Progenitor cell of endocrine pancreas (in vitro differentiated cells): ENCODE results near the gene ANGPTL2. TPM values are rescaled to one million over a fixed set of nuclear protein-coding genes. Genes with fewer than 3 reads are reported as not detected.

Source experiments
- DNase-seq: peaks from one replicate; pipeline ENCODE4 v3.0.0; 2021; ENCODE audit warnings: low spot score; ENCODE audit not compliant: unreplicated experiment
- H3K27ac Mint-ChIP-seq: 2 replicates; pipeline ENCODE4 v1.8.0; 2021; ENCODE audit warnings: mild to moderate bottlenecking, moderate library complexity, mixed read lengths
- H3K27me3 Mint-ChIP-seq: 2 replicates; pipeline ENCODE4 v1.8.0; 2021; ENCODE audit warnings: mixed read lengths
- H3K36me3 Mint-ChIP-seq: 2 replicates; pipeline ENCODE4 v1.8.0; 2022; ENCODE audit warnings: mixed read lengths; ENCODE audit not compliant: insufficient read depth
- H3K4me1 Mint-ChIP-seq: 2 replicates; pipeline ENCODE4 v1.8.0; 2021; ENCODE audit warnings: low read depth, mixed read lengths
- H3K4me3 Mint-ChIP-seq: 2 replicates; pipeline ENCODE4 v1.8.0; 2021; ENCODE audit warnings: low read depth, mild to moderate bottlenecking, moderate library complexity, mixed read lengths
- H3K9me3 Mint-ChIP-seq: 2 replicates; pipeline ENCODE4 v1.8.0; 2021; ENCODE audit warnings: low read depth, mixed read lengths
- CTCF ChIP-seq: fragments of 200-600 bp; sonication (generic); IDR thresholded peaks from one replicate; pipeline ENCODE4 v1.5.0; 2021; ENCODE audit warnings: antibody characterized with exemption, mild to moderate bottlenecking; ENCODE audit not compliant: unreplicated experiment
- total RNA-seq: library from RNA; stranded (reverse); gene quantifications from 2 replicates; pipeline ENCODE4 v1.2.1, GENCODE V29; 2021

Gene ANGPTL2
- total RNA-seq, 1 donor from 2014 or later, result 4.7 TPM

- Mint-ChIP-seq H3K27me3 (no peaks in the 10 kb centered on the region), H3K9me3 (no peaks in the 10 kb centered on the region), H3K4me1 (no peaks in the 10 kb centered on the region), H3K4me3 (no peak overlapping the region), H3K36me3 (peaks cover 2% of the 10 kb centered on the region), H3K27ac (no peak overlapping the region)
- no peak for TF ChIP-seq CTCF
- DNase-seq, result no peak
Measured at GRCh38 chr9:127059765-127060361, 62.6 kb downstream of the ANGPTL2 start.

- H3K4me3 Mint-ChIP-seq, result no peak overlapping the region
- peaks cover 2% of the 10 kb centered on the region for H3K36me3 Mint-ChIP-seq
- no peak for DNase-seq
- no peaks in the 10 kb centered on the region for H3K9me3 Mint-ChIP-seq
- no peak overlapping the region for H3K27ac Mint-ChIP-seq
- H3K4me1 Mint-ChIP-seq, result no peaks in the 10 kb centered on the region
- H3K27me3 Mint-ChIP-seq, result no peaks in the 10 kb centered on the region
- TF ChIP-seq CTCF, result no peak
Measured at GRCh38 chr9:127059030-127059429, 63.4 kb downstream of the ANGPTL2 start.

- peaks cover 2% of the 10 kb centered on the region for H3K36me3 Mint-ChIP-seq
- DNase-seq, result no peak
Measured at GRCh38 chr9:127058645-127059021, 63.8 kb downstream of the ANGPTL2 start.

GRCh38 chr9:127058011-127058644 lies 64.3 kb downstream of the ANGPTL2 start:
- DNase-seq, result no peak
- Mint-ChIP-seq H3K4me1 (no peaks in the 10 kb centered on the region), H3K4me3 (no peak overlapping the region), H3K27me3 (no peaks in the 10 kb centered on the region), H3K36me3 (peaks cover 2% of the 10 kb centered on the region), H3K27ac (no peak overlapping the region), H3K9me3 (no peaks in the 10 kb centered on the region)
- TF ChIP-seq CTCF, result no peak

More at GRCh38 chr9:127058645-127059021, 63.8 kb downstream of the ANGPTL2 start:
- H3K27ac Mint-ChIP-seq, result no peak overlapping the region
- H3K27me3 Mint-ChIP-seq, result no peaks in the 10 kb centered on the region
- H3K4me1 Mint-ChIP-seq, result no peaks in the 10 kb centered on the region
- TF ChIP-seq CTCF, result no peak
- no peaks in the 10 kb centered on the region for H3K9me3 Mint-ChIP-seq
- H3K4me3 Mint-ChIP-seq, result no peak overlapping the region

- Mint-ChIP-seq H3K27ac (no peak overlapping the region), H3K9me3 (no peaks in the 10 kb centered on the region), H3K27me3 (no peaks in the 10 kb centered on the region), H3K36me3 (peaks cover 1% of the 10 kb centered on the region), H3K4me3 (no peak overlapping the region), H3K4me1 (no peaks in the 10 kb centered on the region)
- DNase-seq, result no peak
- TF ChIP-seq CTCF, result no peak
Measured at GRCh38 chr9:127056446-127056845, 66.0 kb downstream of the ANGPTL2 start.
